ENCODE measurements around the gene DLEU7.
A peak's percentile ranks its signal among the peaks of the same experiment; 100 is the strongest.

Gene DLEU7

DNA sequence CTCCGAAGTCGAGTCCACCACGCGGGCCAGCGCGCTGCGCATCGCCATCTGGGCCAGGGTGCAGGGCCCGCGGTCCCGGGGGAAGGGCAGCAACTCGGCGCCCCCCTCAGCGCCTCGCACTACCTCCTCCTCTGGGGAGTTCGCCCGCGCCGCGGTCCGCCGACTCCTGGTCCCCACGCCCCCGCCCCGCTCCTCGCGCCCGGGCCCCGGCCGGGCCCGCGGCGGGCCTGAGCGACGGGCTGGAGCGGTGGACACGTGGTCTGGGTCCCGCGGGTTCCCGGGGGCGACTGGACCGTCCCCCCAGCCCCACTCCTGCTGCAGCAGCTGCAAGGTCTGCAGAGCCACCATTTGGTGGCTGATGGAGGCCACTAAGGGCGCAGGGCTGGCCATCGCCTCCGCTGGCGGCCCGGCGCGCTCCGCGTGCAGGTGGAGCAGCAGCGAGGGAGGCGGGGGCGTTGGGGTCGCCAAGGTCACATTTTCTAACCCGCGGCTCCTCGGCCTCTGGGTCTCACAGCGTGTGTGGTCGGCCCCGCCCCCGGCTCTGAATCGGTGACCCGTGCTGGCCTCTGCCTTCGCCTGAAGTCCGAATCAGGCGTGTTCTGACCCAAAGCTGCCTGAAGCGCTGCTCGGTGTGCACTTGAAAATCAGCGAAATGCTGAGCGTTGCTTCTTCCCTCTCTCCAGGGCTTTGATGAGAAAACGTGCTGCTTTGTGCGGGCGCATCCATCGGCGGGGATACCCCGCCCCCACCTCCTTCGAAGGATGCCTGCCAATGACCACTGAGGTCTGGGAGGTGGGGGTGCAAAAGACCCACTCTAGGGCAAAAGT, at the start of gene DLEU7:
TSS of gene DLEU7 (minus strand) at position 436 of the 827 bp plus-strand sequence. CDS start at position 390, 46 bp downstream.
- no peak for DNase-seq

DNA sequence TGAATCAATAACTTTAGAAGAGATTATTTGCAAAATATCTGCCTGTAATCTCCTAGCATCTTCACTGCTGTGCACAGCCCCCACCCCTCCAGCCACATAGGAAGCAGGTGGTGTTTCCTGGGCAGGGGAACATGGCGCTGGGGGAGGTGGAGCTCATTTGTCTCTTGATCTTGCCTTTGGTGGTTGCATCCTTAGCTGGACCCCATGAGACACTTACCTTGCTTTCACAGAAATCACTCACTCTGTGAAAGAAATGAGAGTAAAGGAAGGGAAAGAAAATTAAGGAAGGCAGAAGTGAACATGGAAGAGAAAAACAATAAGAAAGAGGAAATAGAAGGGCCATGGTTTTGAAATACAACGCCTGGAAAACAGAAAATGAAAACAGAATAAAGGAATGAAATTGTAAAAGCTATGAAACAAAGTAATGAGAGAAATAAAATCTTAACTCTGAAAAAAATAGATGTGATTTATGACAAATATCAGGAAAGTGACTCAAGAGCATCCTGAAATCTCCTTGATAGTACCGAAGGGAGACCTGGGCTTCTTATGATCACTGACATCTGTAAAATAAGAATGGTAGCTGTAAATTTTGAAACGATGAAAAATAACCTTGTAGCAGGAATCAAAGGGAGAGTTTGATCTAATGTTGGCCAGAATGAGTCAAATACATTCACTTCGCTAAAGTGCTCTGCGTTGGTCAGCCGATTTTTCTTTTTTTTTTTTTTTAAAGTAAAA, 48.9 kb upstream of the DLEU7 start:
- DNase-seq, result peak; percentile 20

DNA sequence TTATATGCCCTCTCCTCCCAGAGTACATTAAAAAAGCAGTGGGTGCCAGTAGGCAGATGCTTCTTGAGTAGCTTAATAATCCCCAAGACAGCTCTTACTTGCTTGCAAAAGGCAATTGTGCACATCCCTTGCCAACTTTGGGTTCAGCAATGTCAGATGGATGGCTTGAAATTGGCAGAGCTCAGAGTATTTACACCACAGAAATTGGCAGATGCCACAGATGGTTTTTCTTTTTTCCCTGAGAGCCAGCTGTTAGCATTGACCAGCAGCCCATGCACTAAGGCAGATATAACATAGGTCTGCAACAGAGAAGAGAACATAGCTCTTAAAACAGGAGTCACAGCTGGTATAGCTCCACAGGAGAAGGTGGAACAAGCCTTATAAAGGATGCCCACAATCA, 47.7 kb upstream of the DLEU7 start:
- DNase-seq, result no peak

DNA sequence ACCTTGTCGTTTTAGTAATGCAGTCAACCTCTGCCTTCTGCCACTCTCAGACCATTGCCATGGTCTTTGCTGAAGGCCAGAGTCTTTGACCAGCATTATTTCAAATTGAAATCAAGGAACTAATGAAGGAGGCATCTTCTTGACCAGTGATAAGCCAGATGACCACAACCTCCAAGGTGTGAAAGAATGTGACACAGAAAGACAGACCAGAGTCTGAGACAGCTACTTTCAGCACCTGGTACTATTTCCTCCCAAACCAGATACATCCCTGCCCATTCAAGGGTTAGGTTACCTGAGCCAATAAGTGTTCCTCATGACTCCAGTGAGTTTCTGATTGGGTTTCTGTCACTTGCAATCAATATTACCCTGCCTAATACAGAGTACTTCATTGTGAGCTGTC, 45.8 kb upstream of the DLEU7 start:
- DNase-seq, result no peak

DNA sequence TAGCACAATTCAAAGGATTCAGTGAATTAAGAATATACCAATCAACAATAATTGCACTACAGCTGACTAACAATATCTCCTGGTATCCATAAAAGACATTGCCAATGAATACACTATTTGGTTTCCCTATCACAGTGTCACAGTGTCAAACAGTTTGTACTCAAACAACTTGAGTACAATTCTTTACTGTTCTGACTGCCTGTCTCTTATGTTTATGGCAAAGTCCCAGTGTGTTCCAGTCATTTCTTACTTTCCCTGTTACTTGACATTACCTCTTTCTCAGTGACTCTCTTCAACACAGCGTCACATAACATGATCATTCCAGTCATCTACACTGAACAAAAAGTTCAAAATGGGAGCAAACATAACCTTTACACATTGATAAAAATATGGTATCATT, 44.9 kb upstream of the DLEU7 start:
- no peak for DNase-seq

DNA sequence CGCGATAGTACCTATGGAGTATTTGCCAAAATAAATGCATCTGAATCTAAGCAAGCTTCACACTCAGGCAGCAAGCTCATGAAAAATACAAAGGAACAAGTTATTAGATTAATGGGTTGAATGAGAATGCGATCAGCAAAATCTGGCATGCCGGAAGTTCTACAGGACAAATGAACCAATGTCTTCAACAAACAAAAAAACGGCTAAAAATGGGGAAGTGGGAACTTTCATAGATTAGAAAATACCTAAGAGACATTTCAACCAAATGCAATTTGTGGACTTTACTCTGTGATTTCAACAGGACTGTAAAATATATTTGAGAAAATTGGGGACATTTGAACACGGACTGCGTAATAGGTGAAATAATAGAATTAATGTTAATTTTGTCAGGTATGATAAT, 43.7 kb upstream of the DLEU7 start:
- DNase-seq, result no peak

DNA sequence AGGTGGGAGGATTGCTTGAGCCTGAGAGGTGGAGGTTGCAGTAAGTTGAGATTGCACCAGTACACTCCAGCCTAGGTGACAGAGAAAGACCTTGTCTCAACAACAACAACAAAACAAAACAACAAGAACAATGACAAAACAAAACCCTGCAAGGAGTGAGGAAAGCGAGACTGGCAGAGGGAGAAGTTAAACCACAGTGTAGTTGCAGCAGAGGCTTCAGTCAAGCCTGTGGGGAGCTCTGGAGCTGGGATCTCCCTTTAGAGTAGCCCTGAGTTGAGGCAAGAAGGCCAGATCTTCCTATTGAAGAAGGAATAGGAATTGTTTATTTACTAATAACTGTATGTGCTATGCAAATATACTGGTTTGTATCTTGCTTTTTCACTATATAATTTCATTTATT, 40.8 kb upstream of the DLEU7 start:
- no peak for DNase-seq

DNA sequence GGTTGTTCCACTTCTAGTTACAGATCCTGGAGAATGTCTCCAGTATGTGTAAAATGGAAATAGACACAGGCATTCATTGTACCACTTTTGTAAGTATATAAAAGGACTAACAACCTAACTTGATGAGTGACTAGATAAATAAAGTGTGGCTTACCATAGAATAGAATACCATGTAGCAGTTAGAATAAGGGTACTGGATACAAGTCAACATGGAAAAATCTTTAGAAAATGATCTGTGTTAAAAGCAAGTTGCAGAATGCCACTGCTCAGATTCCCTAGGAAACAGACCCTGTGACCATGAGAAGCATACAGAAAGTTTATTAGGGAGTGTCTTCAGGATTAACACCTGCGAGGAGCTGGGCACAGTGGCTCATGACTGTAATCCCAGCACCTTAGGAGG, 40.2 kb upstream of the DLEU7 start:
- no peak for DNase-seq

DNA sequence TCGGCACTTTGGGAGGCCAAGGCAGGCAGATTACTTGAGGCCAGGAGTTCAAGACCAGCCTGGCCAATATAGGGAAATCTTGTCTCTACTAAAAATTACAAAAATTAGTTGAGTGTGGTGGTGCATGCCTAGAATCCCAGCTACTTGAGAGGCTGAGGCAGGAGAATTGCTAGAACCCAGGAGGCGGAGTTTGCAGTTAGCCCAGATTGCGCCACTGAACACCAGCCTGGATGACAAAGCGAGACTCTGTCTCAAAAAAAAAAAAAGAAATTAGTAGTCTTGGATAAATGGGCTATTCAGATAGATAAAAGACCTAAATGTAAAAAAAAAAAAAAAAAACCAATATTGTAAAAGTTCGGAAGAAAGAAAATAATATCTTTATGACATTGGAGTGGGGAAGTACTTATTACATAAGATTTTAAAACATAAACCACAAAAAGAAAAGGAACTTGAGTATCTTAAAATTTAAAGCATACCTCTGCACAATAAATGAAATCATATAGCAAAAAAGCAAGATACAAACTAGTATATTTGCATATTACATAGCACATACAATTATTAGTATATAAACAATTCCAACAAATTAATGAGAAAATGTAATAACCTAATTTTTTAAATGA, 39.4 kb upstream of the DLEU7 start:
- DNase-seq, result no peak

DNA sequence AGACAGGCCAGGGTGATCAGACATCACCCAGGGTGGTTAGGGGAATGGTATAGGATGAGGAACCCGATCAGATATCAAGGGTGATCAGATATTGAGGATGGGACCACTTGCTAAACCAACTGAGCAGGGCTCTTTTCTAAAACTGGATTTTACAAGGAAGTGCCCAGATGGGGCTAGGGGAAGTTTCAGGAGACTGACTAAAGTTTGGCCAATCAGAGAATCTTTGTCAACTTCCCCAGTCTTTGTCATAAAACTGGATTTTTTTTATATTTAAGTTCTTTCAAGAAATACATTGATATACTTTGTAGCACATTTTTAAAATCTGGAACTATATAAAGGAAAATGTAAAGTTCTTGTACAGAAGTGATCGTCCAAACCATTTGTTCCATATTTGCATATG, 30.5 kb upstream of the DLEU7 start:
- DNase-seq, result no peak

DNA sequence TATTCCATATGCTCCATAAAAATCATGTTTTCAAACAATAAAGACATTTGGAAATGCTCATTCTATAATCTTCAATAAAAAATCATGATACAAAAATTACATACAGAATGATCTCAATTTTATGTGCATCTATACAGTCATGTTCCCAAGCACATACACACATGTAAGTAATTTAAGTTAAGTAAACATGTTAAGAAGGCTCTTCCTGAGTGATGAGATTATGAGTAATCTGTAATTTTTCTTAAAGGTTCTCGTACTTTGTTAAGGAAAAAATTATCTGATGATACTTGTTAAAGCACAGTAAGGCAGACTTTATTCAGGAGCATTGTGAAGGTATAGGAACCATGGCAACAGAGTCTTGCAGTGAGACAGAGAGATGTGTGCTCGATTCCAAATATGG, 30.0 kb upstream of the DLEU7 start:
- no peak for DNase-seq

DNA sequence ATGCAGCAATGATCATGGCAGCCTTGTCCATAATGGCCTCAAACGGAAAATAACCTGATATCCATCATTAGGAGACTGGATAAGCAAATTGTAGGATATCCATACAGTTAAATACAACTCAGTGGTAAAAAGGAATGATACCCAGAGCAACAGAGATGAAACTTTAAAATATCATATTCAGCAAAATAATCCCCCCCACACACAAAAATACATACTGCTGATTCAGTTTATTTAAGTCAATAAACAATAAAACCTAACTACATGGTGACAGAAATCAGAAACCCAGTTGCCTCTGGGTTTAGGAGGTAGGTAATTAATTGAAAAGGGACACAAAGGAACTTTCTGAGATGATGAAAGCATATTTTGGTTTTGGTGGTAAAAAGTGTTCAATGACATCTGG, 27.9 kb upstream of the DLEU7 start:
- DNase-seq, result no peak

DNA sequence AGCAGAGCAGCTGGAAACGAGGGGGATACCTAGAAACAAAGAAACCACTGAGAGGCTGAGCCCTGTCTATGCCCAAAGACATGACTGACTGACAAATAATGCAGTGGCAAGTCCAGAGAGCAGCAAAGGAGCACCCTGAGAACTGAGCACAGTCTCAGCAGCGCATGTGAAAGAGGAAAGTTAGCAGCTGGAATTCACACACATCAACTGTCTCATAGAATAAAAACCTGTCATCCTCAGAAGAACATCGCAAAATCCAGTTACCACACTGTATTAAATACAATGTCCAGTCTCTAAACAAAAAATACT, 24.1 kb upstream of the DLEU7 start:
- DNase-seq, result no peak

DNA sequence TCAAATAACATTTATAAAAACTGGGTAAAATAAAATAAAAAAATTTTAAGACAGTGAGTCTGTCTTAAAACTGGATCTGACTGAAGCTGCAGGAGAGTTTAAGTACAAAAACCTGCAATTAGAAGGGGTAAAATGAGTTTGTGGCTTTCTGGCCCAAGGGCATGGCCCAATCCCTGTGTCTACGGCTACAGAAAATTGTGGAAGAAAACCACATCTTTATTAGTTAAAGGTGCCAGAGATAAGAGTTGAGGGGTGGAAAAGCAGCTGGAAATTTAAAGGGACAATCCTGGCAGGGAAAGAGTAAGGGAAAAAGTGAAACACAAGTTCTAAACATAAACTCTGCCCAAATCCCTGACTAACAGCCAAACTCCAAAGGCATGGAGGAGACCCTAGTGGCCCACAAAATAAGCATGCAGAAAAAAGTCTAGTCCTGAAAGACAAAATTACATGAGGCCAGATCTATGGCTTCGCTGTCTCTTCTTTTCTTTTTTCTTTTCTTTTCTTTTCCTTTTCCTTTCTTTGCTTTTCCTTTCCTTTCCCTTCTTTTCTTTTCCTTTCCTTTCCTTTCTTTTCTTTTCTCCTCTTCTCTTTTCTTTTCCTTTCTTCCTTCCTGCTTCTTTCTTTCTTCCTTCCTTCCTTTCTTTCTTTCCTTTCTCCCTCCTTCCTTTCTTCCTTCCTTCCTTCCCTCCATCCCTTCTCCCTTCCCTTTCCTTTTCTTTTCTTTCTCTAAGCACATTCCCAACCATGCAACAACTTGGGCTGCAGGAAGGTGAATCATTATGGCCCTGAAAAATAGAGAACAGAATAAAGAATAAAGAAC, 23.5 kb upstream of the DLEU7 start:
- no peak for DNase-seq

DNA sequence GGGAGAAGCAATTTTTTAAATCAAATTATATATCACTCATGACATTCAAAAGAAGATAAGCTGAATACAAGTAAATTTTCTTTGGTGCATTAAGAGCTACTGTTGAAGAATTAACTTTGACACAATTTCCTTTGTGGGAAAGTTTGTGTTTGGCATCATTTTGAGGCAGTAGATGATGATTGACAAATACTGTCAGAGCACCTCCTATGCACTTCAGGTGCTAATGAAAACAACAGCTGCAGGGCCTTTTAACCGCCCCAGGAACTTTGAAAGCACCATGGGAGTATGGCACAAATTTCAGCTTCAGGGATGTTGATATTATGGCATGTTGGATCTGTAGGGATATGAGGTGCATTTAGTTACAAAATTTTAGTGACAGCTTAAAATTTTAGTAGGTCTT, 21.0 kb upstream of the DLEU7 start:
- DNase-seq, result no peak

DNA sequence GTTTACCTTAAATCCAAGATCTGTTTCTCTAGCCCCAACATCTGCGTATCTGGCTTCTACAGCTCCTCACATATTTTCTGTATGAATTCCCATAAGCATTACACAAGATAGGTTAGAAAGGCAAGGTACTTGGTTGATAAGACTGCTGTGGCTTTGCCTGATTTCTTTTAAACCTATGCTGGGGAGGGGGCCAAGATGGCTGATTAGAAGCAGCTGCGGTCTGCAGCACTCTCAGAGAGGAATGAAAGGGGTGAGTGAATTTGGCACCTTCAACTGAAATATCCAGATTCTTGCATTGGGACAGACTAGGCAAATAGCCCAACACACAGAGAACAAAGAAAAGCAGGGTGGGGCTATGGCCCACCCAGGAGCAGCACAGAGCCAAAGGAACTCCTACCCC, 12.2 kb upstream of the DLEU7 start:
- DNase-seq, result no peak

DNA sequence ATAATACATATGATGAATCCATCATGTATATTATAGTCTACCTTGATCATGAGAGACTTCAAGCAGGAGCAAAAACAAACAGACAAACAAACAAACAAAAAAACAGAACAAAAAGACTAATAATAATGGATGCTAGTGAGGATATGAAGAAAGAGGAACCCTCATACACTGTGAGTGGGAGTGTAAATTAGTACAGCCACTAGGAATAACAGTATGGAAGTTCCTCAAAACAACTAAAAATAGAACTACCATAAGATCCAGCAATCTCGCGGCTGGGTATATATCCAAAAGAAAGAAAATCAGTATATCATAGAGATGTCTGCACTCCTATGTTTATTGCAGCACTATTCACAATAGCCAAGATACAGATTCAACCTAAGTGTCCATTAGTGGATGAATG, 7.0 kb upstream of the DLEU7 start:
- DNase-seq, result no peak

DNA sequence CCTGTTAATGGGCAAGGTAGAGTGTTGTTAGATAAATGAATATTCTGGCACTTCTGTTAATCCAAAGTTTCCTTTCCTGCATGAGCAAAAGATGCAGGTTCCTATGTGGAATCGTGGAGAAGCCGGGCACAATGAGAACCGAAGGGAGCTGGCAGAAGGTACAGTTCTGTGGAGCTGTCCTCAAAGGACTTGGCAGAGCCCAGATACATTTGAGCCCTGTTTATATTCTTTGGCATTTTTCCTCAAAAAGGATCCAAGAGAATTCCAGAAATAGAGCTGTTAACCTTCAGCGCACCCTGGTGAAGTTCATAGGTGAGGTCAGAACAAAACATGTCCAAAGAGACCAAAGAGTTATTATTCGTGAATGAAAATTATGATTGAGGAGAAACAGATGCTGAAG, 4.0 kb upstream of the DLEU7 start:
- no peak for DNase-seq

DNA sequence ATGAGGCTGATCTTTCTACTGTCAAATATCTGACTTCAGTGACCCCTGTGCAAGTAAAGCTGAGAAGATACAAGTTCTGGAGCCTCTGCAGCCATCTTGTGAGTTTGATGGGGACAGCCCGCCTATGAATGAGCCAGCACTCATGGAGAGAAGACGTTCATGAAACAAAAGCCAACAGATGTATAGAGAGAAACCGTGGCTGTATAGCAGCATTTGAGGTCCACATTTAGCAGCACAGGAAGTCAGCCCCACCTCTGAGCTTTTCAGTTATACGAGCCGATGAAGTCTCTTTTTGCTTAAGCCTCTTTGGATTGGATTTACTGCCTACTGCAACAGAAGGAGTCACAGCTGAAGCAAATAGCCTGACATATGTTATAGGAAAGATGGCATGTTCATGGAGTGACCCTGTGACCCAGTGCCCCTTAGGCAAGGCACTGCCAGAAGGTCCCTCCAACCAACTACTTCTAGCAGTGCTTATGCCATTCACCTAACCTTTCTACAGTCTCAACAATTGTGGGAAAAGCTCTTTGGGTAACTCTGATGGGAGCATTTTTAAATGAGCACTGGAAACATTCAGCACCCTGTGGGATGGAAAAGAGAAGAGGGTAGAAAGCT, 3.5 kb upstream of the DLEU7 start:
- no peak for DNase-seq

DNA sequence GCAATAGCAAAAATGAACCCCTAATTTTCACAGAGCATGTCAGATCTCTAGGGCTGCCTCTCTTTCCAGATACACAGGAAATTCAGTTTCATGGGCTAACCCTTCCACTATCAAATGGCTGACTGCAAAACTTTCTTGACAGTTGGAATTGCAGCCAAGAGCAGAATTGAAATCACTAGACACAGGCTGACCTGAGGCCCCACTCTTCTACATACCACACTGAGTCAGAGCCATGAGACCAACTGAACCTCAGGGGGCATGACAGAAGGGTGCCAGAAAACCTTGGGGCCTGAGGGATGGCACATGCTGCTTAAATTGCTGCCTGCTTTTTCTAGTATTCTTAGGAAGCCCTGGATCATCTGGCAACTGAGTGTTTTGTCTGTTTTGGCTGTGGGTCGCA, 1.7 kb upstream of the DLEU7 start:
- no peak for DNase-seq

DNA sequence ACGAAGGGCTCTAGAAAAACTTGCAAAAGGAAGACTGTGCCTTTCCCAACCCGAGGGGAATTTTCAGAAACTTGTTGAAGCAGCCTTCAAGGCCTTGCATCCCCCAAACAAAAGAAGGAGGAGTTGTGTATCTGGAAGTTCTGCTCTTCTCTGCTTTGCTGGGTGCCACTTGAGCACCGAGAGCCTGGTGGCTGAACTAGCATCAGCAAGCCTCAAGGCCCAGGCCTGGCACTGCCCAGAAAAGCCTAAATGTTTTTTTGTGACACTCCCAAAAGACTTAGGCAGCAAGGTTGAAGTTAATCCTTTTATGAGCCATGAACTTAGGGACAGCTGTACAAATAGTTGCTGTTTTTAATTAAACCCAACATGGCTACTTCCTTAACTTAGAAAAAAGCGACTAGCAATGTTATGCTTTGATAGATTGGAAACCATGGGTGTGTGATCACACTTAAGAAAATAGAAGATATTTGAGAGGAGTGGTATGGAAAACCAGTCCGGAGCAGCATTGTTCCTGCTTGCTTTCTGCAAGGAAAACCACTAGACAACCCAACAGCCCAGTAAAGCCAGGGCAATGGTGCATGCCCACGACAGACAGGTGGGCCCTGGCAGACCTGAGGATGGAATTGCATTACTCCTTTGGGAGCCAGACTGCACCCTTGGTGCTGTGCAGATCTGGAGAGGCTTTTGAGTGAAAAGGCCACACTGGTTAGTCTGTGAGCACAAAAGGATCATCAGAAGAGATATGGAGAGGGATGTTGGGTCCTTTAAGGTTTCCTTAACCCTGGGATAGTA, 788 bp upstream of the DLEU7 start:
- DNase-seq, result no peak

DNA sequence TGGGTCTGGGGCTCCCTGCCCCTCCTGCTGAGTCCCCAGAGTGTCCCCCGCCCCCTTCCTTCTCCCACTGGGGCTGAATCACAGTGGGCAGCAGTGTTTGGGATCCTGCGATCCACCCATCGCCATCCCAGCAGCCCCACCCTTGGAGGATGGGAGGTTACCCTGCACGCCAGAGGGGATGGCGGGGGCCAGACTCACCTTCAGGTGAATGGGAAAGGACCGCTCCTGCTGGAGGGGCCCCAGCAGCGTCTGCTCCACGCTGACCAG, 569 bp downstream of the DLEU7 start:
- no peak for DNase-seq

Measured in activated CD8-positive, alpha-beta memory T cell treated with anti-CD3 and anti-CD28 coated beads, Interleukin-2, amount 50 U/mL, for 4 hours (primary cell).